ENCODE results near the gene SNX21.

- TF ChIP-seq, protein P1, sequence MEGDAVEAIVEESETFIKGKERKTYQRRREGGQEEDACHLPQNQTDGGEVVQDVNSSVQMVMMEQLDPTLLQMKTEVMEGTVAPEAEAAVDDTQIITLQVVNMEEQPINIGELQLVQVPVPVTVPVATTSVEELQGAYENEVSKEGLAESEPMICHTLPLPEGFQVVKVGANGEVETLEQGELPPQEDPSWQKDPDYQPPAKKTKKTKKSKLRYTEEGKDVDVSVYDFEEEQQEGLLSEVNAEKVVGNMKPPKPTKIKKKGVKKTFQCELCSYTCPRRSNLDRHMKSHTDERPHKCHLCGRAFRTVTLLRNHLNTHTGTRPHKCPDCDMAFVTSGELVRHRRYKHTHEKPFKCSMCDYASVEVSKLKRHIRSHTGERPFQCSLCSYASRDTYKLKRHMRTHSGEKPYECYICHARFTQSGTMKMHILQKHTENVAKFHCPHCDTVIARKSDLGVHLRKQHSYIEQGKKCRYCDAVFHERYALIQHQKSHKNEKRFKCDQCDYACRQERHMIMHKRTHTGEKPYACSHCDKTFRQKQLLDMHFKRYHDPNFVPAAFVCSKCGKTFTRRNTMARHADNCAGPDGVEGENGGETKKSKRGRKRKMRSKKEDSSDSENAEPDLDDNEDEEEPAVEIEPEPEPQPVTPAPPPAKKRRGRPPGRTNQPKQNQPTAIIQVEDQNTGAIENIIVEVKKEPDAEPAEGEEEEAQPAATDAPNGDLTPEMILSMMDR (IDR thresholded peaks at IDR 0.05): no peak
- TF ChIP-seq POLR2A (IDR thresholded peaks at IDR 0.05) (no peak), EP300 (IDR thresholded peaks at IDR 0.05) (no peak)
These were observed 49.0 kb downstream of the SNX21 start for GRCh38 chr20:45882469-45883099.
